GM19395 (cell line): Measurements from ENCODE around the gene RPTOR.

Source experiments
- ATAC-seq: cut with Tn5 transposase; IDR thresholded peaks from one replicate; pipeline ENCODE4 v1.9.1; 2021; ENCODE audit warnings: mild to moderate bottlenecking, moderate library complexity; ENCODE audit not compliant: unreplicated experiment

RPTOR gene

GRCh38 chr17:80886641-80887573 is 342.3 kb downstream of the RPTOR start:
- ATAC-seq = no peak

DNA sequence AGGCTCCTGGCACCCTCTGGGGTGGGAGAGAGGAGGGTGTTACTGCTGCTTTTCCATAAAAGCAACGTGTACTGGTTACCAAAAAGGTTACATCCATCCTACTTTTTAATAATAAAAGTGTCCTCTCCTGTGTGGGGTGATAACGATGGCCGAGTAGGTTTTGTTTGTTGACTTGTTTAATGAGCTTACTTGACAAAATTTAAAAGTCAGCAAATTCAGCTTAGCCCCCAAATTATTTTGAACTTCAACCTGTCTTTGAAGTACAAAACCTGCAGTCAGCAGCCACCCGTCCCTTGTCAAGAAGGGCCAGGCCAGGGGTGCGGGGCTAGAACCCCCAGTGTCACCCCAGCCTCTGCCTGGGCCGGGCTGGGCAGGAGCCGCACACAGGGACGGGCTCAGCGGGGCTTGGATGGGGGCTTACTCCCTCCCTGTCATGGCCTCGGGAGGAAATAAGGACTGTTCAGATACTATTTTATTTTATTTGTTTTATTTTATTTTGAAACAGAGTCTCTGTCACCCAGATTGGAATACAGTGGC is 343.1 kb downstream of the RPTOR start:
- no peak for ATAC-seq

GRCh38 chr17:80888276-80889160 is 343.9 kb downstream of the RPTOR start:
- ATAC-seq = no peak

DNA sequence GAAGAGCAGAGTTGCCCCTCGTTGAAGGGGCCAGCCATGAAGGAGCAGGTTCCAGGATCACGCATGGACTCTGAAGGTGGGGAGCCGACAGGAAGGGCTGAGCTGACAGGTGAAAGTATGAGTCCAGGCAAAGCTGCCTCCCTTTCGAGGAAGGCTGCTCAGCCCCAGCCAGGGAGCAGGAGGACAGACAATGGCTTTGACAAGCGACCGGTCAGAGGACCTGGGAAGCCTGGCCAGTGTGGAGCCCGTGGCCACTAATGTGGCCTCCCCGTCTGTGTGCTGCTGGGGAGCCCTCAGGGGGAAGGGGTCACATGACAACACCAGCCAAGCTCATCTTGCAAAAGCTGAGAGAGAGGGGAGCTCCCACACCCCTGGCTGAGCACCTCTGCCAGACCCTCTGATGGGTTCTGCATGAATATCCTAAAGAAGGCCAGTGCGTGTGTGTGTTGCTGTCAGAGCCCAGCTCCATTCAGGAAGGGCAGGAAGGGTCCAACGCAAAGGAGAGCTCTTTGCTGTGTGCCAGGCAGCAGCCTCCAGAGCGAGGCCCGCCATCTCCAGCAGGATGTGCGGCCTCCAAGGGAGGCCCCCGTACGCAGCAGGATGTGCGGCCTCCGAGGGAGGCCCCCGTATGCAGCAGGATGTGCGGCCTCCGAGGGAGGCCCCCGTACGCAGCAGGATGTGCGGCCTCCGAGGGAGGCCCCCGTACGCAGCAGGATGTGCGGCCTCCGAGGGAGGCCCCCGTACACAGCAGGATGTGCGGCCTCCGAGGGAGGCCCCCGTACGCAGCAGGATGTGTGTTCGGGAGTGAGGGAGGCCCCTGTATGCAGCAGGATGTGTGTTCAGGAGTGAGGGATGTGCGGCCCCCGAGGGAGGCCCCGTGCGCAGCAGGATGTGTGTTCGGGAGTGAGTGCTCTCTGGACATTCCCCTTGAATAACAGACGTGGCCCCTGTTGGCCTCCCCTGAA is 344.9 kb downstream of the RPTOR start:
- no peak for ATAC-seq

DNA sequence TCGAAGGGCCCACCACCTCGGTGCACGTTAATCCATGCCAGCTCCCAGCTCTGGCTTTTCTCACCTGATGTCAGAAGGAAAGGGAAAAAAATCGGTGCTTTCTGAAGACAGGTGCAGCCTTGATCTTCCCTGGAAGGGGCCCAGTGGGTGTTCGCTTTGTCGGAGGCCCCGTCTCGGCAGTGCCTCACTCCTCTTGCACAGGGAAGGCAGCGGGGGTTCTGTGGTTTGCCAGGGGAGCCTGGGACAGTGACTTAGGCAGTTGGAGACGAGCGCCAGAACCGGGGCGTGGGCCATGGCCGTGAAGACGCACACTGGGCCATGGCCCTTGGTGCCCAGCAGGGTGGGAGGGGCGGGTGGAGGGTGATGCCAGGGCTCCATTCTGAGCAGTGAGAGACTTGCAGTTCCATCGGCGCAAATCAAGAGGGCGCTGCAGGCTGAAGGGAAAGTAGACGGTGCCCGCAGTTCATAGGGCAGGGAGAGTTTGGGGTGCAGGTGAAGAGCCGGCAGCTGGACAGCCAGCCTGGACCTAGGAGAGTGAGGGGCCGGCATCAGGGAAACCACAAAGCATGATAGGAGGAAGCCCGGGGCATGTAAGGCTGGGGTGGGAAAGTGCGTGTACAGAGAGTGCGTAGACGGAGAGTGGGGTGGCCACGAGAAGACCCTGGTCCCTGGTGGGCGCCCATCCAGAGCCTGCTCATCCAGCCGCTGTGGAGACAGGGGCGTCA is 345.7 kb downstream of the RPTOR start:
- no peak for ATAC-seq

DNA sequence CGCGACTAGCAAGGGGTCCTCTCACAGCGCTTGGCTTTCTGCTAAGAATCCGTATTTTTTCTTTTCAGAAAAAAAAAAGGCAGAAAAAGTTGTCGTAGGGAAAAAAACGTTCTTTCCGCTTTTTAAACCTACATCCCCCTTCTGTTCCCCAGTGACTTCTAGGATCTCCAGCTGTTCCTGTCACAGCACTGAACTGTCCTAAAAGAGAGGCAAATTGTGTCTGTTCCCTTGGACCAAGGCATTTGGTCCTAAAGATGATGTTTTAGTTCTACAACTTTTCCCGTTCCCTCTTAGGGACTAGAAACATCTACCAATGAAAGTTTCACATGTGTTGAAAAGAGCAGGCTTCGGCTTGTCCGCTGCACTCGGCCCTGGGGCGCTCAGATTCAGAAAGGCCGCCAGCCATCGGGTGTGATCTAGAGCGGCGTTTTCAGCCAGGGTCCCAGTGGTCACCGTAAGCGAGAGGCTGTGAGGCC is 346.3 kb downstream of the RPTOR start:
- no peak for ATAC-seq

GRCh38 chr17:80891397-80892018 is 346.9 kb downstream of the RPTOR start:
- ATAC-seq = peak; percentile 57

- ATAC-seq = peak; percentile 89
Measured at GRCh38 chr17:80892019-80892855, 347.6 kb downstream of the RPTOR start.

DNA sequence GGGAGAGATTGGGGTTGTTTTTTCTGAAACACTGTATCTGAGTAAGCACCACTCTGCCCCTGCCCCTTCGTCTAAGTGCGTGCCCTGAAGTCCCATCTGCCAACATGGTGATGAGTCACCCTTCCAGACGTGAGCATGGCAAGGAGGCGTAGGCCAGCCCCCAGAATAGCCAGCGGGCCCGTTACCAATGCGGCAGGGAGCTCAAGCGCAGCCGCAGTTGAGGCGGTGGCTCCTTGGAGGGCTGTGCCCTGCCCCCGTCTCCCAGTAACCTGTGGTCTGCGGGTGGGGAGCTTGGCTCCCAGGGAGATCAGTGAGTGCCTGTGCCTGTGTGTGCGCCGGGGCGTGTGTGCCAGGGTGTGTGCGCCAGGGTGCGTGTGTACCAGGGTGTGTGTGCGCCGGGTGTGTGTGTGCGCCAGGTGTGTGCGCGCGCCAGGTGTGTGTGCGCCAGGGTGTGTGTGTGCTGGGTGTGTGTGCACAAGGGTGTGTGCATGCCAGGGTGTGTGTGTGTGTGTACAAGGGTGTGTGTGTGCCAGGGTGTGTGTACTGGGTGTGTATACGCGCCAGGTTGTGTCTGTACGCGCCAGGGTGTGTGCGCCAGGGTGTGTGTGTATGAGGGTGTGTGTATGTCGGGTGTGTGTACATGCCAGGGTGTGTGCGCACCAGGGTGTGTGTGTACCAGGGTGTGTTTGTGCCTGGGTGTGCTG is 348.4 kb downstream of the RPTOR start:
- no peak for ATAC-seq

DNA sequence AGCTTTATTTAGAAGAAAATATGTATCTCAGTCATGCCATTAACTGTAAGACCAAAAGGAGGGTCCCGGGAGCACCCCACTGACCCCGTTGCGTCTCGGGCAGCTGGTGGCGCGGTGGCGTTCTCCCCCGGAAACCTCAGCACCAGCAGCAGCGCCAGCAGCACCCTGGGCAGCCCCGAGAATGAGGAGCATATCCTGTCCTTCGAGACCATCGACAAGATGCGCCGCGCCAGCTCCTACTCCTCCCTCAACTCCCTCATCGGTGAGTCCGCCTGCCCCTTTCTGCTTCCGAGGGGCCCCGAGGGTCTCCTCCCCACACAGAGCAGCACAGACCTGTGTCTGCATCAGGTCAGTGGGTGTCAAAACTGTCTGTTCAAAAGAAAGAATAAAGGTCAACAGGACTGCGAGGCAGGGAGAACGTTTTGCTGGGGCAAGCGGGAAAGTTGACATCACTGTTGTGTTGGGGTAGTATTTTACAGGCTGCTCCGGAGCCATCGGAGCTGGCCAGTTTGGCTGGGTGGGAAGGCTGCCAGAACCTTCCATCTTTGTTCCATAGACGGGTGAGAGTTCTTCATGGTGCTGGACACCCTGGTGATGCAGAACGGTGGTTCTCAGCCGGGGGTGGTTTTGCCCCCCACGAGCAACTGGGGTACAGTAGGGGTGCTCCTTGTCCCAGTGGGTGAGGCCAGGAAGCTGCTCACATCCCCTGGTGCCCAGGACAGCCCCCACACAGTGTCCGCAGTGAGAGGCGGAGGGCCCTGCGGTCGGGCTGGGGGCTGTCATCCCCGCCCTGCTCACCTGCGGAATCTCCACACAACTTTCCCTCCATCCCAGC is 349.2 kb downstream of the RPTOR start:
- ATAC-seq = no peak

GRCh38 chr17:80894439-80894721 is 349.7 kb downstream of the RPTOR start:
- no peak for ATAC-seq

GRCh38 chr17:80894726-80895125 is 350.1 kb downstream of the RPTOR start:
- ATAC-seq = no peak

- no peak for ATAC-seq
Measured at GRCh38 chr17:80895366-80895765, 350.7 kb downstream of the RPTOR start.

DNA sequence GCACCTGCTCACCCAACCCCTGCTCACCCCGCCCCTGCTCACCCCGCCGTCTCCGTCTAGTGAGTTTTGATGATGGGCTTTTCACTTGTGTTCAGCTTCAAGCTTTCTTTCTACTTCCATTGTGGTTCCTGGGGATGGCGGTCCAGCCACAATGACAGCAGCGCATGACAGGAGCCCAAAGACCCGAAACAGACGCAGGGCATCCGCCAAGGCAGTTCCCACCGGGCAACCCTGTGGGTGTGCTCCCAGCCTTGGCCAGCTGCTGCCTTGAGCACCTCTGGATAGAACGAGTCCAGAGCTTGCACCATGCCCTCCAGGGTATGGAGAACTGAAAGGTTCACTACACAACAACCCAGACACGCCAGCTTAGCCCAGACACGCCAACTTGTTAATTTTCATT is 354.1 kb downstream of the RPTOR start:
- no peak for ATAC-seq

DNA sequence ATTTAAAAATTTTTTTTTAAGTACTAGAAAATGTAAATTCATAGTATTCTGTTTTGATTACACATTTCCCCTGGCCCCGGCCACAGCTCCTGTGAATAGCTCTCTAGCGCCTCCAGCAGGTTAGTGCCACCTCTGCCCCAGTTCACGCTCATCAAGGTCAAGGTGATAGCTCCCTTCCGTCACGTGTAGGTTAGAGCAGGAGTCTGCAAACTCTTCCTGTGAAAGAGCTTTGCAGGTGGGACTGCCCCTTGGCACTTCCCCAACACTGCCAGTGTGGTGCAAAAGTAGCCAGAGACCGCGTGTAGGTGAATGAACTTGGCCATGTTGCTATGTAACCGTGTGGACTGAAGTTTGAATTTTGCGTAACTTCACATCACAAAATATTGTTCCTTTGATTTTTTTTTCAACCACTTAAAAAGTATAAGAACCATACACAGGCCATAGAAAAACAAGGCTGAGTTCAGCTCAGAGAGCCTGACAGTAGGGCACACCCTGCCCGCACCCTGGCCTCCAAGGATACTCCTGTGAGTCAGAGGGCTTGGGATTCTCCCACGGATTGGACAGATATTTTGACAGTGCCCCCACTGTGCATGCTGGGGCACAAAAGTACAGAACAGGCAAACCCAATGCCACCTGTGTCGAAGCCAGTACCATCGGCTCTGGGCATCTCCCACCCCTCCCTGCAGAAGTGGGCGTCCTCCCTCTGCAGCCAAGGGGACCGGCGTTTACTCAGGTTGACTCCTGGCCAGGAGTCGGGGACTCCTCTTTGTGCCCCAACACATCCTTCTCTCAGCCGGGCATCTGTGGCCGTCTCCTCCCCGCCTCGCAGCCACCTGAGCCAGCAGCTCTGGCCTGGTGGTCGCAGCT is 355.0 kb downstream of the RPTOR start:
- ATAC-seq = no peak

- no peak for ATAC-seq
Measured at GRCh38 chr17:80901319-80901718, 356.7 kb downstream of the RPTOR start.
